Activated T-cell treated with anti-CD3 and anti-CD28 coated beads, Interleukin-2, amount 50 U/mL, for 4 hours (primary cell): Measurements from ENCODE around the gene PDZD2. TPM values are rescaled to one million over a fixed set of nuclear protein-coding genes. Genes with fewer than 3 reads are reported as not detected.

Source experiments
- ATAC-seq, 2 donors: fragments of 200-7000 bp; cut with Tn5 transposase; one replicate each; pipeline ENCODE4 v1.10.0; 2021
- DNase-seq: peaks from one replicate; pipeline ENCODE4 v3.0.0-alpha.2; 2020
- H3K27me3 Mint-ChIP-seq: one replicate; pipeline ENCODE4 v1.8.0; 2021; ENCODE audit warnings: low read depth, mixed read lengths
- H3K36me3 Mint-ChIP-seq: one replicate; pipeline ENCODE4 v1.8.0; 2022; ENCODE audit warnings: mixed read lengths; ENCODE audit not compliant: insufficient read depth
- H3K4me1 Mint-ChIP-seq: one replicate; pipeline ENCODE4 v1.8.0; 2021; ENCODE audit warnings: low read depth, mixed read lengths
- H3K4me3 Mint-ChIP-seq: one replicate; pipeline ENCODE4 v1.8.0; 2021; ENCODE audit warnings: mild to moderate bottlenecking, moderate library complexity, mixed read lengths
- H3K9me3 Mint-ChIP-seq: one replicate; pipeline ENCODE4 v1.8.0; 2021; ENCODE audit warnings: mixed read lengths
- total RNA-seq, 3 donors: library from RNA; stranded (reverse); gene quantifications; one replicate each; pipeline ENCODE4 v1.2.1, GENCODE V29; 2021

PDZD2 gene
- total RNA-seq, 3 donors from 2014 or later: 0.03 to 0.24 (median 0.05) TPM

GRCh38 chr5:32083981-32084430 is 445.1 kb downstream of the PDZD2 start:
- no peak for ATAC-seq
- H3K9me3 Mint-ChIP-seq: no peaks in the 10 kb centered on the region
- H3K36me3 Mint-ChIP-seq: no peaks in the 10 kb centered on the region
- DNase-seq: no peak
- H3K4me1 Mint-ChIP-seq: no peaks in the 10 kb centered on the region
- H3K27me3 Mint-ChIP-seq: no peaks in the 10 kb centered on the region
- no peak overlapping the region for H3K4me3 Mint-ChIP-seq

- Mint-ChIP-seq H3K27me3 (no peaks in the 10 kb centered on the region), H3K4me3 (no peak overlapping the region), H3K9me3 (no peaks in the 10 kb centered on the region), H3K36me3 (peaks cover 3% of the 10 kb centered on the region), H3K4me1 (no peaks in the 10 kb centered on the region)
- ATAC-seq: no peak
- no peak for DNase-seq
These were observed 448.5 kb downstream of the PDZD2 start for GRCh38 chr5:32087086-32088082.

- Mint-ChIP-seq H3K27me3 (no peaks in the 10 kb centered on the region), H3K9me3 (no peaks in the 10 kb centered on the region), H3K4me1 (peaks cover 3% of the 10 kb centered on the region), H3K4me3 (no peak overlapping the region), H3K36me3 (peaks cover 3% of the 10 kb centered on the region)
- no peak for ATAC-seq
- DNase-seq: no peak
These were observed 449.3 kb downstream of the PDZD2 start for GRCh38 chr5:32088214-32088613.

GRCh38 chr5:32089146-32090000 is 450.4 kb downstream of the PDZD2 start:
- Mint-ChIP-seq H3K36me3 (peaks cover 3% of the 10 kb centered on the region), H3K9me3 (no peaks in the 10 kb centered on the region), H3K4me1 (peaks cover 3% of the 10 kb centered on the region), H3K27me3 (no peaks in the 10 kb centered on the region), H3K4me3 (no peak overlapping the region)
- ATAC-seq (no peak), DNase-seq (no peak)

GRCh38 chr5:32090026-32090754 is 451.3 kb downstream of the PDZD2 start:
- H3K9me3 Mint-ChIP-seq: no peaks in the 10 kb centered on the region
- peaks cover 3% of the 10 kb centered on the region for H3K4me1 Mint-ChIP-seq
- peaks cover 3% of the 10 kb centered on the region for H3K36me3 Mint-ChIP-seq
- H3K27me3 Mint-ChIP-seq: no peaks in the 10 kb centered on the region
- DNase-seq (no peak), ATAC-seq (no peak)
- no peak overlapping the region for H3K4me3 Mint-ChIP-seq

GRCh38 chr5:32090755-32091128 is 451.8 kb downstream of the PDZD2 start:
- no peaks in the 10 kb centered on the region for H3K9me3 Mint-ChIP-seq
- H3K27me3 Mint-ChIP-seq: no peaks in the 10 kb centered on the region
- H3K4me1 Mint-ChIP-seq: peaks cover 3% of the 10 kb centered on the region
- no peak overlapping the region for H3K4me3 Mint-ChIP-seq
- DNase-seq (no peak), ATAC-seq (no peak)
- H3K36me3 Mint-ChIP-seq: peaks cover 3% of the 10 kb centered on the region

GRCh38 chr5:32092938-32093812 is 454.2 kb downstream of the PDZD2 start:
- DNase-seq: peak; percentile 61
- Mint-ChIP-seq H3K4me1 (peaks cover 3% of the 10 kb centered on the region), H3K27me3 (no peaks in the 10 kb centered on the region), H3K4me3 (no peak overlapping the region), H3K36me3 (peaks cover 3% of the 10 kb centered on the region), H3K9me3 (no peaks in the 10 kb centered on the region)
- peak; percentile 90 to 91 for ATAC-seq

- DNase-seq (no peak), ATAC-seq (no peak)
- Mint-ChIP-seq H3K4me3 (no peak overlapping the region), H3K36me3 (peaks cover 6% of the 10 kb centered on the region), H3K9me3 (no peaks in the 10 kb centered on the region), H3K27me3 (no peaks in the 10 kb centered on the region), H3K4me1 (peaks cover 3% of the 10 kb centered on the region)
These were observed 455.8 kb downstream of the PDZD2 start for GRCh38 chr5:32094691-32095090.

- H3K36me3 Mint-ChIP-seq: peaks cover 9% of the 10 kb centered on the region
- H3K4me1 Mint-ChIP-seq: peaks cover 3% of the 10 kb centered on the region
- H3K27me3 Mint-ChIP-seq: no peaks in the 10 kb centered on the region
- DNase-seq (no peak), ATAC-seq (no peak)
- H3K9me3 Mint-ChIP-seq: no peaks in the 10 kb centered on the region
- H3K4me3 Mint-ChIP-seq: no peak overlapping the region
These were observed 456.3 kb downstream of the PDZD2 start for GRCh38 chr5:32095261-32095671.

GRCh38 chr5:32096891-32097595 is 458.1 kb downstream of the PDZD2 start:
- peaks cover 14% of the 10 kb centered on the region for H3K36me3 Mint-ChIP-seq
- no peaks in the 10 kb centered on the region for H3K9me3 Mint-ChIP-seq
- H3K4me1 Mint-ChIP-seq: peaks cover 3% of the 10 kb centered on the region
- DNase-seq (no peak), ATAC-seq (no peak)
- H3K27me3 Mint-ChIP-seq: no peaks in the 10 kb centered on the region
- H3K4me3 Mint-ChIP-seq: no peak overlapping the region

- ATAC-seq (no peak), DNase-seq (no peak)
- Mint-ChIP-seq H3K9me3 (no peaks in the 10 kb centered on the region), H3K4me3 (no peak overlapping the region), H3K4me1 (no peaks in the 10 kb centered on the region), H3K36me3 (peaks cover 18% of the 10 kb centered on the region), H3K27me3 (no peaks in the 10 kb centered on the region)
These were observed 459.4 kb downstream of the PDZD2 start for GRCh38 chr5:32098291-32098690.

- ATAC-seq: no peak
- Mint-ChIP-seq H3K4me1 (no peaks in the 10 kb centered on the region), H3K9me3 (no peaks in the 10 kb centered on the region), H3K4me3 (no peak overlapping the region), H3K27me3 (no peaks in the 10 kb centered on the region), H3K36me3 (peaks cover 20% of the 10 kb centered on the region)
- no peak for DNase-seq
These were observed 460.0 kb downstream of the PDZD2 start for GRCh38 chr5:32098890-32099310.
